HG02571 (cell line): ENCODE results near the gene WNK2.

Experiments
- ATAC-seq: cut with Tn5 transposase; IDR thresholded peaks from one replicate; pipeline ENCODE4 v1.9.1; 2021; ENCODE audit warnings: mild to moderate bottlenecking, moderate library complexity; ENCODE audit not compliant: unreplicated experiment

WNK2 gene

DNA sequence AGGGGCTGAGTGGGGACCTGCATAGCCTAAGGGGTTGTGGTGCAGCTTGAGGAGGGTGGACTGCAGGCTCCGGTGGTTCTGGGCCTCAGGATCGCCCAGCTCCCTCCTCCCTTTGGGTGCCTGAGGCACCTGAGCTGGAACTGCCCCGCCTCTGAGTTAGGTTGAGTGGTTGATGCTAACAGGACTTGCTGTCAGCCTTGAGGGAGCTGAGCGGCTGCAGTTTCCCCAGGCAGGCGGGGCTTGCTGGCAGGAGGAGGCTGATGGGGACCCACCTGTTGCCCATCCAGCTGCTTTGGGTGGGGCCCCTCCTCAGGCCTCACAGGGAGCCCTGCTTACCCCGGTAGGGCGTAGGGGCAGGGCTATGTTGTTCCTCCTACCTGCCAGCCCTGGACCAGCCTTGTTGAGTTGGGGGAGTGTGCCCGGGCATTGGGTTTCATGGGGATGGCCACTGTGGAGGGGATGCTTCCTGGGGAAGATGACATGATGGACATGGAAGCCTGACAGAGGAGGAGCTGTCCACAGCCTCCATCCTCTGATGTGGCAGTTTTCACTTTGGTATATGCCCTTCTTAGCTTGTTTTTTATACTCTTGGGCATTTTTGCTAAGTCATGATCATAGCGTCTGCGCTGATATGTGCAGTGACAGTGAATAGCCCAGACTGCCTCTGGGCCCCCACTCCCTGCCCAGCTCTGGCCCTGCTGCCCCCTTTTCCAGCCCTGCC is 14.3 kb downstream of the WNK2 start:
- ATAC-seq = no peak

DNA sequence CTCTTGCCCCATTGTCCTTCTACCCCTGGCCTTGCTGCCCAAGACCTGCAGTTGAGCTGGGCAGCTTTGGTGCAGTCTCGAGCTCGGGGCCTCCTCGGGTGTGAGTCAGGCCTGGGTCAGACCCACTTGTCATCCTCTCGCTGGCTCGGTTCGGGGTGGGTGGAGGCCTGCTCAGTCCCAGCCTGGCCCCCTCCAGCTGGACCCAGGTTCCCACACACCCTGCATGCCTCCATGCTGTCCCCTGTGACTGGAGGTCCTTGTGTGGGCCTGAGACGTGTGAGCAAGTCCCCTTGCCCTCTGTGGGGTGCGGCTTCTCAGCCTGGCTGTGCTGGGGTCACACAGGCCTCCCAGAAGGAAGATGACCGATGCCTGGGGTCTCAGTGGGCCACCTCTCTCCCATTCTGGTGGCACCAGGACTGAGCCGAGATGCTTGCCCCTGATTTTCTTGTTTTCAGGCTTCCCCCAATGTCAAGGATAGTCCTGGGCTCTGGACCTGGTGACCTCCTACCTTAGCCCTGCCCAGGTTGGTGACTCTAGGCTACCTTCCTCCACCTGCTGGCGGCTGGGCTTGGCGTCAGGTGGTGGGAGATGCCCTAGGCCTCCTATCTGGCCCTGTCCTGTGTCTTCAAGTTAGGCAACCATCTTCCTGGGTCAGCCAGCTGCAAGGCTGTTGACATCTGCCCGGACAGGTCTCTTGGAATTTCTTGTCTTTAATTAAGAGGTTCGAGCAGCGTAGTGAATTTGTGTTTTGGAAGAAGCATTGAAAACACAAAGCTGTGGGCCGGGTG is 15.1 kb downstream of the WNK2 start:
- no peak for ATAC-seq

GRCh38 chr9:93200449-93200742 is 16.5 kb downstream of the WNK2 start:
- ATAC-seq = no peak

- ATAC-seq = no peak
Observed at GRCh38 chr9:93200989-93201334, 17.0 kb downstream of the WNK2 start.

DNA sequence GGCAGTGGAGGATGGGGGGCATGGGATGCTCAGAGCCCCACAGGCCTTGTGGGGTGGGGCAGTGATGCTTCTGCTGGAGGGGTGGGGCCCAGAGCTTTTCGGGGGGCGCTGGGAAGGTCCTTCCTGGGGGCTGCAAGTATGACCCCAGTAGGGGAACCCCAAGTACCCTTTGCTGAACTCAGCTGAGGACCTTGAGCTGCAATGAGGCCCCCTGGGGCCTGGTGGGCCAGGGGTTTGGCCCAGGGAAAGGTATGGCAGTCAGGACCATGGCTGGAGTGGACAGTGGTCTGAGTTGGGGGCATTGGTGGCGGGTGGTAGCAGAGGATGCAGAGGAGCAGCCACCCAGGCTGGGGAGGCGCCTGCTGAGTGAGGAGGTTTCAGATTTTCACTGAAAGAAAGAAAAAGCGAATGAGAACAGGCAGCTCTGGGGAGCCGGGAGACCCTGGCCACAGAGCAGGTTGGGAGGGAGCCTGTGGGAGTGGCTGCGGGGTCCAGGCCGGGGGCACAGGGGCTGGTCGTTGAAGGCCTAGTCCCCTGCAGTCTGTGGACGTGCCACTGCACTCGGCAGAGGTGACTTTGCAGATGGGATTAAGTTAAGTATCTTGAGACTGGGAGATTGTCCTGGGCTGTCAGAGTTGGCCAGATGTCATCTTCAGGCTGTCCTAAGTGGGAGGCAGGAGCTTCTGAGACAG is 19.2 kb downstream of the WNK2 start:
- no peak for ATAC-seq

GRCh38 chr9:93203718-93204469 is 20.0 kb downstream of the WNK2 start:
- ATAC-seq = no peak

DNA sequence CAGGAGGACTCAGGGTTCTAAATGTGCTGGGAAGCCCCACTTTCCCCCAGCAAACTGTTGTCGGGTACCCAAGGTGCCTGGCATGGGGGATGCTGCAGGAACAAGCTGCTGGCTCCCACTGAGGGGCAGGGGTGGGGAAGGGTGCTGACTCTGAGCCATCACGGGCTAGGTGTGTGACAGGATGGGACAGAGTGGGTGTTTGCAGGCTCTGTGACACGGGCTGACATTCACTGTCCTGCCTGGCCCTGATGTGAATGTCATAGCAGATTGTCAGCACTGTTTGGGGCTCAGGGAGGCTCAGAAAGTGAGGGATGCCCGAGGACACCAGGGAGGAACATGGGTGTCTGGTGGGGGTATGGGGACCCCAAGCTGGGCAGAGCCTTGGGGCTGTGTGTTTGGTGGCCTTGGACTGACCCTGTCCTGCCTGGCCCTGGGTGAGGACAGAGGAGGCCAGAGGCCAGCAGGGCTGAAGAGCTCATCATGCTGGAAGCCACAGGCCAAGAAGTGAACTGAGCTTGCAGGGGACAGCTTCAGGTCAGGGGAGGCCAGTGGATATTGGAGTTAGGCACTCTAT is 20.6 kb downstream of the WNK2 start:
- ATAC-seq = no peak

DNA sequence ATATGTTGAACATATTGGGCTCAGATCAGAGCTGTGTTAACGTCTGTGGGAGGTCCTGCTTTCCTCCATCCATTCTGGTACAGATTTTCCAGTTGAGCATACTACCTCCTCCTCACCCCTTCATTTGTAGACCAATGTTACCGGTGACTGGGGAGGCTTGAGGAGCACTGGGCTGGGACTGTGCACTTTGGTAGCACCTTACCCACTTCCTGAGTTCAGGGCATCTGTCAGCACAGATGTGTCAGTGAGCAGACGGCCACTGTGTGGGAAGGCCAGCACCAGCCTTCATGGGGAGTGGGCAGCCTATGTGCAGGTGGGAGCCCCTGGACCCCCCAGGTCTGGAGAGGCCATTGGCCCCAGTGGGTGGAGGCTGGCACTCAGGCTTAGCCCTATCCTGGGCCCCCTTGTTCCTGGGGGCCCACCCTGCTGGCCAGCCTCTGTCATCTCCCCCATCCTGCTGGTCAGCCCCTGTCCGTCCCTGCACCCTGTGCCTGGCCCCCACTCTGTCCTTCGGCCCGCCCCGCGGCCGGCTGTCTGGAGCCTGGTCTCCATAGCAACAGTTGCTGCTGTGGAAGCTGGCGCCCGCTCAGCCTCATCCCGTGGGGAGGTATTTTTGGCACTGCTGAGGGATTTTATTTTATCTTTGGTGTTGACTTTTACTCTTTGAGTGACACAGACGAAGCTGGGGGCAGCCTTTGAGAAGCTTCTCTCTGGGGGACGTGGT is 21.3 kb downstream of the WNK2 start:
- ATAC-seq = no peak

DNA sequence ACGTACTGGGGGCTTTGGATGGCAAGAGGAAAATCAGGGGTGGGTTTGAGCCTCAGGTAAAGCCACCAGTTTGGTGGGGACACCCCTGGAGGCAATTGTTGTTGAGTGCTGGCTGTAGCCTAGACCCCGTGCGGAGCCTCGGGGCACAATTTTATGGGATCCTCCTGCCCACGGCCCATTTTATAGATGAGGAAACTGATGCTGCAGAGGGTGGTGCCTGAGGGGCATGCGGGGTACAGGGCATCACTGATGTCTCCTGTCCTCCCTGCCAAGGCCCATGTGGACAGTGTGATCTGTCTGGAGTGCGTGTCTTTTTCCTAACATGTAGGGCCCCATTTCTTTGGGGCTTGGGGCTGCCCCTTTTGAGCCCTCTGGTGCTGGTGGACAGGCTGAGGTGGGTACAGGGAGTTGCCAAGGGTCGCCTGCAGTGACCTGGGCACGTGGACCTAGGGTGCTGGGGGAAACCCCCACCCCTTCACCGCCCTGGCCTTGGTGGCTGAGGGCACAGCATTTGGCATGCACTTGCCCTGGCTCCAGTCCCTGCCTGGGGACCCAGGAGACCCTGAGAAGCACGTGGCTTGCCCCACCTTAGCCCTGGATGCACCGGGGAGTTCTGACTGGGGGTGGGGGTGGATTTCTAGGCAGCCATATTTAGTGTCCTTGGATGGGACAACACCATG is 22.1 kb downstream of the WNK2 start:
- ATAC-seq = no peak

DNA sequence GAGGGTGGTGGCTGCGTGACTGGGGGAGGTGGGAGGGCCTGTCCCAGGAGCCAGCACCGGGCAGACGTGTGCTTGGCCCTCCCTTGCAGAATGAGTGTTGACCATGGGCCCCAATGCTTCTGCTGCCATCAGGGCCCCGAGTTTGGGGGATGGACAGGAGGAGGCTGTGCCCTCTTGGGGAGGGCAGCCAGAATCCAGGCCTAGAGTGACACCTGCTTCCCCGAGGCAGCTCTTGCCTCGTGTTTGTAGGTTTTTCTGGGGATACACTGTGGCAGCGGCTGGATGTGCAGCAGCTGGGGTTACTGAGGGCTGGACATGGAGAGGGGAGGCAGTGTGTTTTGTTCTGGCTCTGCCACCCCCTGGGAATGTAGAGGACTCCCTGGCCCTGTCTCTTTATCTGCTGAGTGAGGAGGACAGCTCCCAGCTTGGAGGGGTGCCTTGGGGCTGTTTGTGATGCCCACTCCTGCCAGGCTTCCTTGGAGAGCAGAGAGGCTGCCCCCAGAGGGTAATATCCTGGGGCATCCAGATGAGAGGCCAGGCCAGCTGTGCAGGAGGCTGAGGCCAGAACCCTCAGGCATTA is 22.7 kb downstream of the WNK2 start:
- no peak for ATAC-seq

GRCh38 chr9:93207326-93207814 is 23.4 kb downstream of the WNK2 start:
- ATAC-seq = no peak

- ATAC-seq = no peak
Observed at GRCh38 chr9:93207860-93208734, 24.2 kb downstream of the WNK2 start.

DNA sequence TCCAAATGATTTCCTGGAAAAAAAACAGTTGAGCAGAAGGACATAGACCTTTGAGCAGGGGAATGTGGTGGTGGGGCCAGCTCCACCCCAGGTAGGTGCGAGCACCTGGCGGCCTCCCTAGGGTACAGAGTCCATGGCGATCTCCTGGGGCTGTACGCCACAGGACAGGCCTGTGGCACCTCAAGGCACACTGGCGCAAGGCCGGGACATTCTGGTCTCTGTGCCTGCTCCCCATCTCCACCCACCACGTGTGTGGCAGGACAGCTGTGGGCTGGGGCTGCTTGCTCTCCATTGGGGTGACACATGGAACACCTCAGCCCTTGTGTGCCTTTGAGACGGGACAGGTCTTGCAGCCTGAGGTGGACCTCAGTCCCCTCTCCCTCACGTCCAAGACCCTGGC is 25.2 kb downstream of the WNK2 start:
- no peak for ATAC-seq

- ATAC-seq = no peak
Observed at GRCh38 chr9:93209576-93210323, 25.8 kb downstream of the WNK2 start.

- no peak for ATAC-seq
Observed at GRCh38 chr9:93210324-93210973, 26.5 kb downstream of the WNK2 start.

- no peak for ATAC-seq
Observed at GRCh38 chr9:93210974-93211653, 27.2 kb downstream of the WNK2 start.

DNA sequence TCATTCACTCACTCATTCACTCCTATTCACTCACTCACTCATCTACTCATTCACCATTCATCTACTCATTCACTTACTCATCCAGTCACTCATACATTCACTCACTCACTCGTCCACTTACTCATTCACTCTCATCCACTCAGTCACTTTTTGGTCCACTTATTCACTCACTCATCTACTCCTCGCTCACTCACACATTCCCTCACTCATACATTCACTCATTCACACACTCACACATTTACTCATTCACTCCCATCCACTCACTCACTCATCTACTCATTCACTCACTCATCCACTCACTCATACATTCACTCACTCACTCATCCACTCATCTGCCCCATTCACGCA is 27.7 kb downstream of the WNK2 start:
- no peak for ATAC-seq
